ENCODE data around the gene GATC. TPM values are rescaled to one million over a fixed set of nuclear protein-coding genes. Genes with fewer than 3 reads are reported as not detected.
"Not testable (repeated sequence)": the region's sequence is repeated elsewhere in the genome, so short reads cannot be mapped to it uniquely, and the experiment has no call there.

GATC gene
- total RNA-seq, 1 donor from 2014 or later, result 25.3 TPM

GRCh38 chr12:120480211-120480610 is 34.0 kb downstream of the GATC start:
- TF ChIP-seq CTCF (conservative IDR thresholded peaks at IDR 0.05; ENCODE audit: low read depth, low read length), result no peak
- DNase-seq (ENCODE audit: low read depth), result no peak
- H3K4me3 ChIP-seq (ENCODE audit: low read depth, low read length), result no peak overlapping the region

- no peak overlapping the region for H3K4me3 ChIP-seq (ENCODE audit: low read depth, low read length)
- no peak for DNase-seq (ENCODE audit: low read depth)
- no peak for TF ChIP-seq CTCF (conservative IDR thresholded peaks at IDR 0.05; ENCODE audit: low read depth, low read length)
Observed at GRCh38 chr12:120481022-120481767, 35.0 kb downstream of the GATC start.

GRCh38 chr12:120483621-120484020 is 37.4 kb downstream of the GATC start:
- no peak for TF ChIP-seq CTCF (conservative IDR thresholded peaks at IDR 0.05; ENCODE audit: low read depth, low read length)
- no peak overlapping the region for H3K4me3 ChIP-seq (ENCODE audit: low read depth, low read length)
- DNase-seq (ENCODE audit: low read depth), result no peak

- TF ChIP-seq CTCF (conservative IDR thresholded peaks at IDR 0.05; ENCODE audit: low read depth, low read length), result no peak
- no peak for DNase-seq (ENCODE audit: low read depth)
- H3K4me3 ChIP-seq (ENCODE audit: low read depth, low read length), result no peak overlapping the region
Observed at GRCh38 chr12:120485961-120486881, 40.0 kb downstream of the GATC start.

- H3K4me3 ChIP-seq (ENCODE audit: low read depth, low read length); DNase-seq (ENCODE audit: low read depth): not testable (repeated sequence)
Observed at GRCh38 chr12:120487552-120487951, 41.3 kb downstream of the GATC start.

- DNase-seq (ENCODE audit: low read depth), result no peak
- no peak for TF ChIP-seq CTCF (conservative IDR thresholded peaks at IDR 0.05; ENCODE audit: low read depth, low read length)
- no peak overlapping the region for H3K4me3 ChIP-seq (ENCODE audit: low read depth, low read length)
Observed at GRCh38 chr12:120488057-120488640, 41.9 kb downstream of the GATC start.

GRCh38 chr12:120489018-120489417 is 42.8 kb downstream of the GATC start:
- DNase-seq (ENCODE audit: low read depth), result no peak
- no peak overlapping the region for H3K4me3 ChIP-seq (ENCODE audit: low read depth, low read length)
- TF ChIP-seq CTCF (conservative IDR thresholded peaks at IDR 0.05; ENCODE audit: low read depth, low read length), result no peak

Data from epithelial cell of proximal tubule (primary cell).